DMS153 treated with DMSO at 0.1 percent for 48 hours (cell line): ENCODE data around the gene GGPS1.
"Not testable (repeated sequence)": the region's sequence is repeated elsewhere in the genome, so short reads cannot be mapped to it uniquely, and the experiment has no call there.

Source experiments
- DNase-seq: peaks from one replicate; lab custom pipeline; 2025; ENCODE audit not compliant: unreplicated experiment; lab: John Stamatoyannopoulos, UW

Gene GGPS1

GRCh38 chr1:235336903-235337302, 8.5 kb downstream of the GGPS1 start:
- no peak for DNase-seq

DNA sequence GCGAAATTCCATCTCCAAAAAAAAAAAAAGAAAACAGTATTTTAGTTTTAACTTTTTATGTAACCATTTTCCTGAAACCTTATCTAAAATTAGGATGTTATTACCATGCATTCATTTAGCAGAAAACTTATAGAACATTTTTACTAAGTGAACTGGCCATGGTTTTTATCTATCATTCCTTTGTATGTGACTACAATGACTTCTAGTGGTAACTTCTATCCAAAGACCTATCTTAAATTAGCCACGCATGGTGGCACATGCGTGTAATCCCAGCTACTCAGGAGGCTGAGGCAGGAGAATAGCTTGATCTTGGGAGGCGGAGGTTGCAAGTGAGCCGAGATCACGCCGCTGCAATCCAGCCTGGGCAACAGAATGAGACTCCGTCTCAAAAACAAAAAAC, 11.4 kb downstream of the GGPS1 start:
- no peak for DNase-seq

DNA sequence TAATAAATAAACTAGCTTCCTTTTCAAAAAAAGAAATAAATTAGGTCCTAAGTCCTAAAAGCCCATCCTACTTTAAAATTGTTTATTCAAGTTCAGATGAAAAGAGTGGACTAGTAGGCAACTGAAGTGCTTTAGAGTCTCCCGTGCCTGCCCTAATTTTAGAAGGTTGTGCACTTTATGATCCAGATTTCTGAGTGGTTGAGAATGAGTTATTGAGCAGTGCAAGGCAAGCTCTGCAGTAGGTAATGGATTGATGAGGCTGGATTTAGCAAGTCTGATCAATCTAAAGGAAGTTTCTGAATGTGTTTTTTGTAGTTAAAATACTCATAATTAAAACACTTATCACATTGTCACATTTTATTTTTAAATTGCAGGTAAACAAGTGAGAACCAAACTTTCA, 13.0 kb downstream of the GGPS1 start:
- no peak for DNase-seq

GRCh38 chr1:235342039-235342438, 13.7 kb downstream of the GGPS1 start:
- no peak for DNase-seq

GRCh38 chr1:235342471-235342870, 14.1 kb downstream of the GGPS1 start:
- no peak for DNase-seq

GRCh38 chr1:235343726-235344125, 15.4 kb downstream of the GGPS1 start:
- no peak for DNase-seq

- DNase-seq, result no peak
Measured at GRCh38 chr1:235351441-235351840, 23.1 kb downstream of the GGPS1 start.

GRCh38 chr1:235351898-235352297, 23.5 kb downstream of the GGPS1 start:
- DNase-seq, result no peak

GRCh38 chr1:235357485-235358373, 29.4 kb downstream of the GGPS1 start:
- DNase-seq, result no peak

DNA sequence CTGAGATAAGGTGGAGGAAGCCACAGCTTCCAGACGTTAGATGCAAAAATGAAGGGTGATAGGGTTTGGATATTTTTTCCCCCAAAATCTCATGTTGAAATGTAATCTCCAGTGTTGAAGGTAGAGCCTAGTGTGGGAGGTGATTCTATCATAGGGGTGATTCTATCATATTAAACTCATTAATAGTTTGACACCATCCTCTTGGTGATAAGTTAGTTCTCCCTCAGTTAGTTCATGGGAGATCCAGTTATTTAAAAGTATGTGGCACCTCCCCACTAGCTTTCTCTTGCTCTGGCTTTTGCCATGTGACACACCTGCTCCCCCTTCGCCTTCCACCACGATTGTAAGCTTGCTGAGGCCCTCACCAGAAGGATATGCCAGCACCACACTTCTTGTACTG, 30.5 kb downstream of the GGPS1 start:
- no peak for DNase-seq

- DNase-seq, result not testable (repeated sequence)
Measured at GRCh38 chr1:235364189-235364588, 35.8 kb downstream of the GGPS1 start.

DNA sequence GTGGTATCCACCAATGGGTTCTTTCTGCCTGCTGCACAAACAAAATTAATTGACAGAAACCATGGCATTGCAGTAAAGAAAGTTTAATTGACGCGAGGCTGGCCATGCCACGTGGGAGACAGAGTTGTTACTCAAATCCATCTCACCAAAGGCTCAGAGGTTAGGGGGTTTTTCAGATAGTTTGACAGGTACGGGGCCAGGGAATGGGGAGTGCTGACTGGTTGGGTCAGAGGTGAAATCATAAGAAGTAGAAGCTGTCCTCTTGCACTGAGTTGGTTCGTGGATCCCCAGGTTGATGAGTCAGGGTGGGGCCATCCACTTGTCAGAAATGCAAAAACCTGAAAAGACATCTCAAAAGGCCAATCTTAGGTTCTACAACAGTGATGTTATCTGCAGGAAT, 37.9 kb downstream of the GGPS1 start:
- no peak for DNase-seq

DNA sequence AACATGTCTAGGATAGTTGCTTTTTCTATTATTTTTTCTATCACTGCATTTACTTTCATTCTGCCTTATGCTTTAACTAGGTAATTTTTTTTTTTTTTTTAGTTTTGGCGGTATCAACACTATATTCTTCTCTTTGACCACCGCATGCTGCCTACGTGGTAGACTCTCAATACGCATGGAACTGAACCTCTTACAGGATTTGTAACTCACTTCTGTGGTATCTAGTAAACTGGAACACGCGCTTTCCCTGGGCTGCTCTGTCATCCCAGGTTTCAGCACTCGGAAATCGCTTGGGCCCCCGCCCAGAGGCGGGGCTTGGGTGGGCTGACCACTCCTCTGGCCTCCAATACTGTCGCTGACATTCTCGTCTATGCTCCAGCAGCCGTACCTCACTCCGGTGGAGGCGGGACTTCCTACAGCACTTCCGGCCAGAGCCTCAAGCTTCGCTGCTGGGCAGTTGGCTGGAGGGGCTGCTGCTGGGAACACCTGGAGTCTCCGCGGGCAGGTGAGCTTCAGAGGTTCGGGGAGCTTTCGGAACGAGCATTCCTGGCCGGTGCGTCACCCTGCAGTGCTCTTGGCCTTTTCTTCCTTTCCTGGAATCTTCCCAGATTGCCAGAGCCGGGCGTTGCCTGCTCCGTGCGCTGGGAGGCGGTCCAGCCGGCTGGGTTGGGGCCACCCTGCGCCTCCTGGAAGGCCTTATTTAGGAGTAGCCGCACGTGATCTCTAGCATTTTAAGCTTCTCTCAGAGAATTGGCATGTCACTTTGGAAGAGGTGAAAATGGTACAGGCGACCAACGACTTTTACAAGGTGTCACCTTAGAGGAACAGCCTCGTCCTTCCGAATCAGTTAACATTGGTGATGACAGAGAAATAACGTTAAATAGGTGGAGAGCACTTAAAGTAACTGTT, 38.9 kb downstream of the GGPS1 start, which contains the start of gene TBCE:
Gene TBCE (plus strand): TSS at position 428 of the 909 bp plus-strand sequence. CDS start 12,623 bp downstream, outside the sequence.
- DNase-seq, result peak; percentile 58

DNA sequence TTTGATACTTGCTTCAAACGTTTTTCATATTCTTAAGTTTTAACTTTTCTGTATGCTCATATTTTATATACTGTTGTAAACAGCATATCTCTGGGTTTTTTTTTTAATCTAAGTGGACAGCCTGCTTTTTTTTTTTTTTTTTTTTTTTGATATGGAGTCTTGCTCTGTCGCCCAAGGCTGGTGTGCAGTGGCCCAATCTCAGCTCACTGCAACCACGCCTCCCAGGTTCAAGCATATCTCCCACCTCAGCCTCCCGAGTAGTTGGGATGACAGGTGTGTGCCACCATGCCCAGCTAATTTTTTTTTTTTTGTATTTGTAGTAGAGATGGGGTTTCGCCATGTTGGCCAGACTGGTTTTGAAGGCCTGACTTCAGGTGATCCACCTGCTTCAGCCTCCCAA, 40.1 kb downstream of the GGPS1 start:
- DNase-seq, result no peak

GRCh38 chr1:235369802-235370201, 41.4 kb downstream of the GGPS1 start:
- no peak for DNase-seq

DNA sequence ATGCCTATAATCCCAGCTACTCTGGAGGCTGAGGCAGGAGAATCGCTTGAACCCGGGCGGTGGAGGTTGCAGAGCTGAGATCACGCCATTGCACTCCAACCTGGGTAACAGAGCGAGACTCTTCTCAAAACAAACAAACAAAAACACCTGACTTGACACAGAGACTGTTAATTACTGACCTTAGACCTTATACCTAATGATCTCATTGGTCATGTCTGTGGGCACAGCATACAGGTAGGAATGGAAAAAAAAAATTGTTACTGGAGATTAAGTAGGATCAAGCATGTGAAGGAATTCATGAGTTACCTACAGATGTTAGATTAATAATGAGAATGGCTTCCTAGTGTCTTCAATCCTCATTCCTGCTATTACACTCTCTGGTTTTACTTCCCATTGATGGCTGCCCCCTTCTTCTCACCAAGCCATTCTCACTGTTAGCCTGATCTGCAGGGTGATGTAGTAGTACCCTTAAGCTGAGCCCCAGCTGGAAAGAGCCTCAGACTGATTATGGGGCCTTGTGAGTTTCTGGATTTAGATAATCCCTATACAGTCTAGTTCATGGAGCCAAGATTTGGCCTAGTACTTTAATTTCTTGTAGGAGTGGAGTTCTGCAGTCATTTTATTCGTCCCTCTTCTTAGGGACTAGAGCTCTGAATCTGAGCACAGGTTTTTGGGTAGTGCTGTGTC, 47.7 kb downstream of the GGPS1 start:
- no peak for DNase-seq

DNA sequence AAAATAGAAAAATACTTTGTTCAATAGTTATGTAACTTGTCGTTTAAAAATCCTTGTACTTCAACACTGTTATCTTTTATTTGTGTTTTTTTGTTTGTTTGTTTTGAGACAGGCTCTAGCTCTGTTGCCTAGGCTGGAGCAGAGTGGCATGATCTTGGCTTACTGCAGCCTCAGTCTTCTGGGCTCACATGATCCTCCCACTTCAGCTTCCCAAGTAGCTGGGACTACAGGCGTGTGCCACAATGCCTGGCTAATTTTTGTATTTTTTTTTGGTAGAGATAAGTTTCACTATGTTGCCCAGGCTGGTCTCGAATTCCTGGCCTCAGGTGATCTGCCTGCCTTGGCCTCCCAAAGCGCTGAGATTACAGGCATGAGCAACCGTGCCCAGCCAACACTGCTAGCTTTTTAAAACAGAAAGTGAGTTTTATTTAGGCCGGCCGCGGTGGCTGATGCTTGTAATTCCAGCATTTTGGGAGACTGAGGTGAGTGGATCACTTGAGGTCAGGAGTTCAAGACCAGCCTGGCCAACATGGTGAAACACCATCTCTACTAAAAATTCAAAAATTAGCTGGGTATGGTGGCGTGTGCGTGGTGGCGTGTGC, 49.9 kb downstream of the GGPS1 start:
- not testable (repeated sequence) for DNase-seq

GRCh38 chr1:235381955-235382739, 53.8 kb downstream of the GGPS1 start:
- DNase-seq, result not testable (repeated sequence)

DNA sequence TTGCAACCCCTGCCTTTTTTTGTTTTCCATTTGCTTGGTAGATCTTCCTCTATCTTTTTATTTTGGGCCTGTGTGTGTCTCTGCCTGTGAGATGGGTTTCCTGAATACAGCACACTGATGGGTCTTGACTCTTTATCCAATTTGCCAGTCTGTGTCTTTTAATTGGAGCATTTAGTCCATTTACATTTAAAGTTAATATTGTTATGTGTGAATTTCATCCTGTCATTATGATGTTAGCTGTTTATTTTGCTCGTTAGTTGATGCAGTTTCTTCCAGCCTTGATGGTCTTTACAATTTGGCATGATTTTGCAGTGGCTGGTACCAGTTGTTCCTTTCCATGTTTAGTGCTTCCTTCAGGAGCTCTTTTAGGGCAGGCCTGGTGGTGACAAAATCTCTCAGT, 57.3 kb downstream of the GGPS1 start:
- DNase-seq, result not testable (repeated sequence)

DNA sequence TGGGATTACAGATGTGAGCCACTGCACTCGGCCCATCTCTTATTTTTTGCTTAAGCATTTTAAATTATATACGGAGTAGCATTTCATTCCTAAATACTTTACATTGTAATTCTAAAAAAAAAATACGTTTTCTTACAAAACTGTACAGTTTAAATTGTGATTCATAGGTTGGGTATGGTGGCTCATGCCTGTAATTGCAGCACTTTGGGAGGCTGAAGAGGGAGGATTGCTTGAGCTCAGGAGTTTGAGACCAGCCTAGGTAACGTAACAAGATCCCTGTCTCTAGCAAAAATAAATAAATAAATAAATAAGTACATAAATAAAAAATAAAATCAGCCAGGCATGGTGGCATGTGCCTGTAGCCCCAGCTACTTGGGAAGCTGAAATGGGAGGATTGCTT, 63.5 kb downstream of the GGPS1 start:
- DNase-seq, result no peak
